Measurements from ENCODE around the gene LTF.
"Not testable (repeated sequence)": the region's sequence is repeated elsewhere in the genome, so short reads cannot be mapped to it uniquely, and the experiment has no call there.

LTF gene

DNA sequence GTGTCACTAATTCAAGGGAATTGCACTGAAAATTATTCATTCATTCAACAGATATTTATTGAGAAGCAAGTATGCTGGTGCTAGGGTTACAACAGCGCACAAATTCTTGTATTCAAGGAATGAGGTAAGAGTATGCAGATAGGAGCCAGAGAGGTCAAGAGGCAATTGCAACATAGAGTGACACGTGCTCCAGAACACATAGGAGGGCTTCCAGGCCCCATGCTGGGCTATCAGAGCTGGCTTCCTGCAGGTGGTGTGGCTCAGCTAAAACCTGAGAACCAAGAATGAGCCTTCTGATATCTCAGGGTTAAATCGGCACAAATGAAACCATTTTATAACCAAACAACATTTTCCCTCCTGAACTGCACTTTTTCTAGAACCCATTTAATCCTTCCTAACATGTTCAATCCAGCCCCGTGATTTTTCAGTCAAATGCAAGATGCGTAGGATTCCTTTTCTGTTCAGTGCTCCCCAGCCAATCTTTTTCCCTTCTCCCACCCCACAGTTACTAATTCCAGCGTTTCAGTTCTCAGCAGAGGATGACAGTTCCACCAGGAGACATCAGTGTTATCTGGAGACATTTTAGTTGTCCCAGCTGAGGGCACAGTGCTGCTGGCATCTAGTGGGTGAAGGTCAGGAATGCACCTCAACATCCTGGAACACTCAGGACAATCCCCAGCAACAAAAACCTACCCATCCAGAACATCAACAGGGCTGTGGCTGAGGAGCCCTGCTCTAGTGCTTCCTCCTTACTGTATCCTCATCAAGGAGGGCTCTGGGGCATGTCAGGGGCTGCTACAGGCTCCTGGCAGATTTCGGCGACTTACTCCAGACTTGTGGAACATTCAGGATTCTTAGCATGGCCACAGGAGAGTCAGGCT lies 70.9 kb downstream of the LTF start:
- DNase-seq (ENCODE audit: low spot score) = peak; percentile 32

DNA sequence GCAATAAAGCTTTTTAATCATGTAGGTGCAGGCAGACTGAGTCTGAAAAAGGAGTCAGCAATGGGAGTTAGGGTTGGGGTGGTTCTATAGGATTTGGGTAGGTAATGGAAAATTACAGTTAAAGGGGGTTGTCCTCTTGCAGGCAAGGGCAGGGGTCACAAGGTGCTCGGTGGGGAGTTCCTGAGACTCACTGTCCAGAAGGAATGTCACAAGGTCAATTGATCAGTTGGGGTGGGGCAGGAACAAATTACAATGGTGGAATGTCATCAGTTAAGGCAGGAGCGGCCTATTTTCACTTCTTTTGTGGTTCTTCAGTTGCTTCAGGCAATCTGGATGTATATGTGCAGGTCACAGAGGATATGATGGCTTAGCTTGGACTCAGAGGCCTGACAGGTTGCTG lies 71.7 kb downstream of the LTF start:
- DNase-seq (ENCODE audit: low spot score) = peak; percentile 33

DNA sequence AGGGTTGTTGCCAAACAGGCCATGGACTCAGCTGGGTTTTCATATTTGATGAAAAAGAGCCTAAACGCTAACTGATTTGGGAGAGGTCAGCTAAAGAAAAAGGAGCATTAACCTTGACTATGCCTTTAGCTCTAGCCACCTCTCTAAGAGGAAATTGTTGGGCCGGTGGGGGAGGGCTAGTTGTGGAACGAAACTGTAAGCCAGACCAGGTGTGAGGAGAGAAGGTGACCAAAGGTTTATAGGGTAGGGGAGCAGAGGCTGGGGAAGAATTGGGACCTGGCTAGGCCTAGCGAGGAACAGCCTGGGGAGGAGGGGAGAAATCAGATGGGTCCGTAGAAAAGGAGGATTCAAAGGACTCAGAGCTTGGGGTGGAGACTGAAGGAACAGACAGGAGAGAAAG lies 73.2 kb downstream of the LTF start:
- DNase-seq (ENCODE audit: low spot score) = not testable (repeated sequence)

GRCh38 chr3:46389306-46389705 lies 75.4 kb downstream of the LTF start:
- no peak for DNase-seq (ENCODE audit: low spot score)

GRCh38 chr3:46388847-46389246 lies 75.9 kb downstream of the LTF start:
- DNase-seq (ENCODE audit: low spot score) = not testable (repeated sequence)

DNA sequence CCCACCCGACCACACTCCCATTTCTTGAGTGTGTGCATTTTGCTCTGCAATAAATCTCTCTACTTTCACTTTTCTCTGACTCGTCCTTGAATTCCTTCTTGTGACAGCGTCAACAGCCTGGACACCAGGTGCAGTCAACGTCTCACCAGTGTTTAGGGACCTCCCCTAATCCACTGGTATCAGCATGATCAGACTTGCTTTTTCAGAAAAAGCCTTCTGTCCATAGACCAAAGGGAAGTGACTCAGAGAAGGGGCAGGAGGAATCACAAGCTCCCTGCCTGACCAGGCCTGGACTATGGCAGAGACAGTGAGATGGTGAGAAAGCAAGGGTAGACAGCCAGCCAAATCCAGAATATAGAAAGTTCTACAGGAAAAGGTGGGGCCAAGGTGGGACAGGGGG lies 78.5 kb downstream of the LTF start:
- no peak for DNase-seq (ENCODE audit: low spot score)

Measured in cerebellar cortex (tissue), 1 donor.